Bronchus fibroblast of lung (primary cell): Measurements from ENCODE around the gene TMC4. TPM values are rescaled to one million over a fixed set of nuclear protein-coding genes. Genes with fewer than 3 reads are reported as not detected.

Experiments used
- total RNA-seq: library from RNA; depleted of rRNA; stranded (reverse); fragments of >200 nt; gene quantifications from 2 replicates; pipeline ENCODE4 v1.2.3, GENCODE V29; 2015

TMC4 gene, protein sequence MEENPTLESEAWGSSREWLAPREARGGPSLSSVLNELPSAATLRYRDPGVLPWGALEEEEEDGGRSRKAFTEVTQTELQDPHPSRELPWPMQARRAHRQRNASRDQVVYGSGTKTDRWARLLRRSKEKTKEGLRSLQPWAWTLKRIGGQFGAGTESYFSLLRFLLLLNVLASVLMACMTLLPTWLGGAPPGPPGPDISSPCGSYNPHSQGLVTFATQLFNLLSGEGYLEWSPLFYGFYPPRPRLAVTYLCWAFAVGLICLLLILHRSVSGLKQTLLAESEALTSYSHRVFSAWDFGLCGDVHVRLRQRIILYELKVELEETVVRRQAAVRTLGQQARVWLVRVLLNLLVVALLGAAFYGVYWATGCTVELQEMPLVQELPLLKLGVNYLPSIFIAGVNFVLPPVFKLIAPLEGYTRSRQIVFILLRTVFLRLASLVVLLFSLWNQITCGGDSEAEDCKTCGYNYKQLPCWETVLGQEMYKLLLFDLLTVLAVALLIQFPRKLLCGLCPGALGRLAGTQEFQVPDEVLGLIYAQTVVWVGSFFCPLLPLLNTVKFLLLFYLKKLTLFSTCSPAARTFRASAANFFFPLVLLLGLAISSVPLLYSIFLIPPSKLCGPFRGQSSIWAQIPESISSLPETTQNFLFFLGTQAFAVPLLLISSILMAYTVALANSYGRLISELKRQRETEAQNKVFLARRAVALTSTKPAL
- 0.17 and 0.45 TPM in 2 replicates for total RNA-seq

DNA sequence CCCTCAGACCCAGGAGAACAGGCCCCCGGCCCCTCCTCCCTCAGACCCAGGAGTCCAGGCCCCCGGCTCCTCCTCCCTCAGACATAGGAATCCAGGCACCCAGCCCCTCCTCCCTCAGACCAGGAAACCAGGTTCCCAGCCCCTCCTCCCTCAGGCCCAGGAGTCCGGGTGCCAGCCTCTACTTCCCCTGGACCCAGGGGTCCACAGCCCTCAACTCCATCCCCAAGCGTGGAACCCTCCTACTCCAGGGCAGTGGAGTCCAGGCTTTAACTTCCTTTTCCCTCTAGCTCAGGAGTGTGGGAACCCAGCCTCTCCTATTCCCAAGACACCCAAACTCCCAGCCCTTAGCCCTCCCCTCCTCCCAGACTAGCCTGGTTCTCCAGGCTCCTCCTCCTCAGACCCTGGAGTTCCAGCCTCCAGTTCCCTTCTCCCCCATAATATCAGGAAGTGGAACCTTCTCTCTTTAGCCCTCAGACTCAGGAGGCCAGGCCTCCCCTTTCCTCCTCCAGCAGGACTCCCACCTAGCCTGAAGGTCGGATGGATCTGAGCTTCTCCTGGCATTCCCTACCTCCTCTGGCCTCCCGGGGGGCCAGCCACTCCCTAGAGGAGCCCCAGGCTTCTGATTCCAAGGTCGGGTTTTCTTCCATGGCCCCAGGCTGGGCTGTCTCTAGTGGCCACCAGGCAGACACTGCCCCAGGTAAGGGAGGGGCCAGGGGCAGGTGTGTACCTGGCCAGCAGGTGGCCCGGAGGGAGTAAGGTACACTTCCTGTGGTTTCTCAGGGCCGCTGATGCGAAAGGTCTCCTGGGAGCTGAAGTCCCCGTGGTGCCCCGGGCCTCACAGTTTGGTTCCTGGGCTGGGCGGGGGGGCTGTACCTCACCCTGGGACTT lies at the start of gene TMC4:
TSS of gene TMC4 (minus strand) at position 690 of the 888 bp plus-strand sequence. CDS start at position 647, 43 bp downstream.

GRCh38 chr19:54191011-54191810 lies 18.3 kb upstream of the TMC4 start, which contains the start of gene TSEN34:
Gene TSEN34 (plus strand): TSS chr19:54191308. CDS start chr19:54191365, 57 bp downstream.

GRCh38 chr19:54189145-54189734 lies 16.3 kb upstream of the TMC4 start, which contains the start of gene MBOAT7:
Gene MBOAT7 (minus strand): TSS chr19:54189580. CDS start chr19:54188508, 1,072 bp downstream.

DNA sequence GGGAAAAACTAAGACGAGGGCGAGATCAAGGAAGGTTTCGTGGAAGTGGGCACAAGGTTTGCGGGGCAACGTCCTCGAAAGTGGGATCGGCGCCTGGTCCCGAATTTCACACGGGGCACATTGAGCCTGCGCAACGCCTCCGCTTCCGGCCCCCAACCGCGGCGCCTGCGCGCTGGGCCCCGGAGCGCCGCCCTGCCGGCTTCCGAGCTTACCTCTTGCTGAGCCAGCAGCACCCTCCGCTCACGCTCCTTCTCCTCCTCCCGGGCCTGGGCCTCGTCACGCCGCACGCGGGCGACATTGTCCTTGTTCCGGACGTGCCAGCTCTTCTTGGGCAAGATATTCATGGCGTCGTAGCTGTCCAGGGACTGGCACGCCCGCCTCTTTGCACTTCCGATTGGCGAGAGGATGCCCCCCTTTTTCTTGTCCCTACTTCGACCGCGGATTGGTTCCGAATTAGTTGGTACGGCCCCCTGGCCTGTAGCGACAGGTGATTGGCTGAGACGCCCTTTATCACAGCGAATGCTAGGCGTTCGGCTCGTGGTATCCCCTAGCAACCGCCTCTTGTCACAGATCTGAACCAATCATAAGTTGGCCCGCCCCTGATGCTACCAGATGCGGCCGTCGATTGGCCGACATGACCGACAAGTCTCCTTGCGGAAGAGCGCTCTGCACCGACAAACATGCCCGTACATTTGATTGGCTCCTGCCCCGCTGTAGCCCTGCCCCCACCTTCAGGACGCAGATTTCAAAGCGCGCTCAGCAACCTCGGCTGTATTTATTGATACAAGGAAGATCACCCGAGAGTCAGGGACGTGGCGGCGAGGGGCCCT lies 13.4 kb downstream of the TMC4 start, which contains the start of gene LENG1:
TSS of gene LENG1 (minus strand) at position 370 of the 830 bp plus-strand sequence. CDS start at position 344, 26 bp downstream.

GRCh38 chr19:54137699-54138488 lies 35.1 kb downstream of the TMC4 start, which contains the start of gene CNOT3:
Gene CNOT3 (plus strand): TSS chr19:54137762. CDS start chr19:54142979, 5,217 bp downstream.

GRCh38 chr19:54115109-54116063 lies 57.6 kb downstream of the TMC4 start, which contains the start of the genes PRPF31 and TFPT:
Gene PRPF31 (plus strand): TSS chr19:54115754. CDS start chr19:54118279, 2,525 bp downstream.
Gene TFPT (minus strand): TSS chr19:54115657. CDS start chr19:54115269, 388 bp downstream.

Other genes starting within 250 kb of the TMC4 start
- under 0.01 TPM in 1 of 2 replicates, not detected in the other for gene CACNG8, start 210.2 kb downstream of the TMC4 start, total RNA-seq
- not detected in 2 replicates for gene CACNG6, start 181.5 kb downstream of the TMC4 start, total RNA-seq
- not detected in 2 replicates for gene VSTM1, start 109.3 kb downstream of the TMC4 start, total RNA-seq
- gene TARM1, start 91.8 kb downstream of the TMC4 start, total RNA-seq = not detected in 2 replicates
- gene OSCAR, start 72.4 kb downstream of the TMC4 start, total RNA-seq = under 0.01 TPM in 1 of 2 replicates, not detected in the other
- gene NDUFA3, start 70.3 kb downstream of the TMC4 start, total RNA-seq = 35.5 and 59.8 TPM in 2 replicates
- gene TFPT, start 57.5 kb downstream of the TMC4 start, total RNA-seq = 21.9 and 22.0 TPM in 2 replicates
- gene PRPF31, start 57.4 kb downstream of the TMC4 start, total RNA-seq = 72.0 and 83.4 TPM in 2 replicates
- gene CNOT3, start 35.4 kb downstream of the TMC4 start, total RNA-seq = 13.3 and 19.5 TPM in 2 replicates
- gene LENG1, start 13.4 kb downstream of the TMC4 start, total RNA-seq = 6.1 and 9.4 TPM in 2 replicates
- gene MBOAT7, start 16.4 kb upstream of the TMC4 start, total RNA-seq = 79.2 and 85.3 TPM in 2 replicates
- gene TSEN34, start 18.1 kb upstream of the TMC4 start, total RNA-seq = 90.8 and 109 TPM in 2 replicates
- gene RPS9, start 27.7 kb upstream of the TMC4 start, total RNA-seq = 2,612 and 2,869 TPM in 2 replicates
- gene LILRB3, start 49.8 kb upstream of the TMC4 start, total RNA-seq = not detected in 2 replicates
- not detected in 2 replicates for gene LILRA6, start 69.6 kb upstream of the TMC4 start, total RNA-seq
- not detected in 2 replicates for gene LILRB5, start 84.1 kb upstream of the TMC4 start, total RNA-seq
- not detected in 2 replicates for gene LILRB2, start 108.0 kb upstream of the TMC4 start, total RNA-seq
- not detected in 2 replicates for gene LILRA5, start 140.0 kb upstream of the TMC4 start, total RNA-seq
- not detected in 2 replicates for gene LILRA4, start 166.0 kb upstream of the TMC4 start, total RNA-seq
- not detected in 2 replicates for gene LAIR1, start 191.8 kb upstream of the TMC4 start, total RNA-seq
- not detected in 2 replicates for gene TTYH1, start 242.3 kb upstream of the TMC4 start, total RNA-seq